Omental fat pad (tissue), 4 donors: Measurements from ENCODE around the gene CAPS. TPM values are rescaled to one million over a fixed set of nuclear protein-coding genes. Genes with fewer than 3 reads are reported as not detected.
A peak's percentile ranks its signal among the peaks of the same experiment; 100 is the strongest.

Source experiments
- ATAC-seq: fragments of 150-250 bp; one replicate; pipeline ENCODE4 v1.9.1; 2016; ENCODE audit warnings: mild to moderate bottlenecking, moderate library complexity; ENCODE audit not compliant: low FRiP score
- DNase-seq: peaks from one replicate; pipeline ENCODE4 v3.0.0-alpha.2; 2019; ENCODE audit warnings: low spot score
- CTCF ChIP-seq, 3 donors: fragments of 450-650 bp; IDR thresholded peaks; one replicate each; pipeline ENCODE4 v1.5.1; 2016 to 2017; ENCODE audit warnings: antibody characterized with exemption in 3 of 3, mild to moderate bottlenecking in 3 of 3, moderate library complexity in 2 of 3
- total RNA-seq, 4 donors: library from RNA; depleted of rRNA; stranded (reverse); fragments of >200 nt; gene quantifications; one replicate each; pipeline ENCODE4 v1.1.0, GENCODE V29; 2016

The CAPS gene
- total RNA-seq, 4 donors from 2014 or later = 2.3 to 9.0 (median 4.6) TPM

DNA sequence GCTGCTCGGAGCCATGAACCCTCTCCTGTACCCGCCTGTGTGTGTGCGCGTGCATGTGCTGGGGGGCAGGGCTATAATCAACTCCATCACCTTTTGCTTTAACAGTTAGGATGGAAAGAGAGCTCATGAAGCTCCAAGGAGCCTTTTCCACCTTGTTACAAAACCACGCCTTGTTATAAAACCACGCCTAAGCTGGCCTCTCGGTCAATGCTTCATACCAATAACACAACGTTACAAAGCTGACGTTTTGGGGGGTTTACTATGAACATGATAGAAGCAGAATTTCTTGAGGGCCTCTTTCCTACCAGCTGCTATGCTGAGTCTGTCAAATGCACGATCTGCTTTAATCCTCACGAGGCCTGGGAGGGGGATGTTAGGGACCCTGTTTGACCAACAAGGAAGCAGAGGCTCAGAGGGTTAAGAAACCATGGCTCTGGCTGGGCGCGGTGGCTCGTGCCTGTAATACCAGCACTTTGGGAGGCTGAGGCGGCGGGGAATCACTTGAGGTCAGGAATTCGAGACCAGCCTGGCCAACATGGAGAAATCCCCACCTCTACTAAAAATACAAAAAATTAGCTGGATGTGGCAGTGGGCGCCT lies 11.9 kb downstream of the CAPS start:
- DNase-seq = no peak
- no peak for TF ChIP-seq CTCF (IDR thresholded peaks at IDR 0.05)
- ATAC-seq = no peak

- DNase-seq (no peak), ATAC-seq (peak; percentile 34)
- TF ChIP-seq CTCF (IDR thresholded peaks at IDR 0.05) = no peak
These were observed 12.8 kb downstream of the CAPS start for GRCh38 chr19:5926641-5927440.

GRCh38 chr19:5927441-5927821 lies 13.4 kb downstream of the CAPS start:
- DNase-seq = no peak
- ATAC-seq = no peak
- TF ChIP-seq CTCF (IDR thresholded peaks at IDR 0.05) = no peak

DNA sequence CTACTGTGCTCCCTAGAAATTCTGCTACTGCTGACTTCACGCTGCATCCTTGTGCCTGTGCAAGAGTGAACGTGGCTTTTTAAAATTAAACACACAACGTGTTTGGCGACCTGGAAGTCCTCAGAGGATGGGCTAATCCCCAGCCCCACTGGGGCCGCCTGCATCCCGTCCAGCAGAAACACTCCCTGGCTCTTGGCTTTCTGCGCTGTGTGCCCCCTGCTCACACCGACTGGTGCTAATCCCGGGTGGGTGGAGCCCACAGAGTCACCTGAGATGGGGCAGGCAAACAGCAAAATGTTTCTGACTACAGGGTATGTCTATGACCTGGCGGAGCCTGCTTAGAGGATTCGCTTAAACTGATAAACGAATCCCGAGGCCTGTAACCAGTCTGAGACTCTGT lies 15.1 kb downstream of the CAPS start:
- no peak for TF ChIP-seq CTCF (IDR thresholded peaks at IDR 0.05)
- DNase-seq (no peak), ATAC-seq (no peak)

DNA sequence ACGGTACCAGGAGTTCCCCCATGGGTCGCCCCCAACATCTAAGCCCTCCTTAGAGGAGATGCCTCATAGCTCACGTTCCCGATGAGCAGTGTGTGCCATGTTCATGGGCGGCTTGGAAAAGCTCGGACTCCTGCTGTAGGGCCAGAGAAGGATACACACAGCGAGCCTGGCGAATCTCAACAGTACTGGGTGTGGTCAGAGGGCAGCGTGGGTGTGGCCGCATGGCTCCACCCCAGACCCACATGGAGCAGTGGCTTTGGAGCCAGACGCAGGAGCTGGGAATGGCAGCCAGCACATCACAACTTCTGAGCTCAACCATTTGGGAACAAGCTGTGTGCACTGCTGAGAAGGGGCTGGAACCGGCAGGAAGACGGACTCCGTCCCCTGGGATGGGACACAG lies 15.6 kb downstream of the CAPS start:
- ATAC-seq = no peak
- no peak for DNase-seq
- TF ChIP-seq CTCF (IDR thresholded peaks at IDR 0.05) = no peak

- DNase-seq = no peak
- no peak for ATAC-seq
- TF ChIP-seq CTCF (IDR thresholded peaks at IDR 0.05) = no peak
These were observed 17.2 kb downstream of the CAPS start for GRCh38 chr19:5931251-5931650.

GRCh38 chr19:5932146-5932545 lies 18.1 kb downstream of the CAPS start:
- no peak for ATAC-seq
- DNase-seq = no peak
- TF ChIP-seq CTCF (IDR thresholded peaks at IDR 0.05) = no peak
